ENCODE data around the gene SH3RF2. TPM values are rescaled to one million over a fixed set of nuclear protein-coding genes. Genes with fewer than 3 reads are reported as not detected.
A peak's percentile ranks its signal among the peaks of the same experiment; 100 is the strongest.

SH3RF2 gene
- total and polyA plus RNA-seq, 2 of the 13 experiments (the other 11 are each of a cell fraction or from before 2014, with no cell fraction given) = 2.6 to 3.7 TPM

- H3K9ac ChIP-seq (ENCODE audit: insufficient read depth, low read depth, low read length) = no peak overlapping the region
- no TSS peak for BruUV-seq (replicated peaks)
- no peak overlapping the region for H3K4me2 ChIP-seq (ENCODE audit: low read depth, low read length)
- WGBS (ENCODE audit: low lambda C conversion rate) = 95% methylated on average over 5 of the region's 5 CpGs
- no peak overlapping the region for H3K27ac ChIP-seq (ENCODE audit: extremely low read length, insufficient read depth, low read length)
- H4K20me1 ChIP-seq (ENCODE audit: insufficient read depth, low read length) = no peaks in the 10 kb centered on the region
- no peaks in the 10 kb centered on the region for H3K27me3 ChIP-seq (ENCODE audit: control insufficient read depth in 1 of 2, insufficient read depth in 2 of 2, low read length in 2 of 2)
- H3K4me3 ChIP-seq (replicated peaks in 1 of 3; ENCODE audit: insufficient read depth in 1 of 3, low read depth in 2 of 3, low read length in 3 of 3) = no peak overlapping the region
- FAIRE-seq (no peak), DNase-seq (ENCODE audit: low spot score) (no peak), ATAC-seq (no peak)
- ChIA-PET POLR2A (no interaction called here), CTCF (ENCODE audit: low intra/inter-chr PET ratio, low total read pairs) (no interaction called here)
- H2AFZ ChIP-seq (ENCODE audit: low read length) = no peak overlapping the region
- intact Hi-C loops (cut with micrococcal nuclease; ENCODE audit: unreplicated experiment) (no loop called here), in situ Hi-C loops (cut with HindIII; ENCODE audit: extremely low pct_ligation_motif_present, low pct_unique_long_range_greater_than_20kb) (no loop called here)
- peaks cover 2 to 6% of the 10 kb centered on the region in 2 experiments; a peak in 4 of 5 replicates for H3K36me3 ChIP-seq (replicated peaks in 1 of 2; ENCODE audit: control insufficient read depth in 1 of 2, insufficient read depth in 2 of 2, low read length in 2 of 2)
- no peaks in the 10 kb centered on the region for H3K79me2 ChIP-seq (ENCODE audit: insufficient read depth, low read length)
- no peaks in the 10 kb centered on the region for H3K9me3 ChIP-seq (ENCODE audit: low read length)
- H3K4me1 ChIP-seq (ENCODE audit: insufficient read depth, low read length) = peaks cover under 1% of the 10 kb centered on the region; the same call in 1 of the 2 replicates
- peak; percentile 47 for TF ChIP-seq MAFF (IDR thresholded peaks at IDR 0.05; ENCODE audit: low read depth, low read length)
- TF ChIP-seq, protein P1, sequence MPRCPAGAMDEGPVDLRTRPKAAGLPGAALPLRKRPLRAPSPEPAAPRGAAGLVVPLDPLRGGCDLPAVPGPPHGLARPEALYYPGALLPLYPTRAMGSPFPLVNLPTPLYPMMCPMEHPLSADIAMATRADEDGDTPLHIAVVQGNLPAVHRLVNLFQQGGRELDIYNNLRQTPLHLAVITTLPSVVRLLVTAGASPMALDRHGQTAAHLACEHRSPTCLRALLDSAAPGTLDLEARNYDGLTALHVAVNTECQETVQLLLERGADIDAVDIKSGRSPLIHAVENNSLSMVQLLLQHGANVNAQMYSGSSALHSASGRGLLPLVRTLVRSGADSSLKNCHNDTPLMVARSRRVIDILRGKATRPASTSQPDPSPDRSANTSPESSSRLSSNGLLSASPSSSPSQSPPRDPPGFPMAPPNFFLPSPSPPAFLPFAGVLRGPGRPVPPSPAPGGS (CRISPR knock-in tag; IDR thresholded peaks at IDR 0.05) = no peak
- peak; percentile 66 to 70 for TF ChIP-seq MAFK (conservative IDR thresholded peaks at IDR 0.05 in 1 of 2, IDR thresholded peaks at IDR 0.05 in 1 of 2; ENCODE audit: low read length in 2 of 2)
- no peak for TF ChIP-seq HOXD1 (CRISPR knock-in tag; IDR thresholded peaks at IDR 0.05)
- no peak for TF ChIP-seq ZNF7 (CRISPR knock-in tag; IDR thresholded peaks at IDR 0.05)
- TF ChIP-seq ZNF333 (CRISPR knock-in tag; IDR thresholded peaks at IDR 0.05; ENCODE audit: borderline replicate concordance) = no peak
- TF ChIP-seq NFE2L2 (IDR thresholded peaks at IDR 0.05; ENCODE audit: low read length) = peak; percentile 89
These were observed 65.3 kb downstream of the SH3RF2 start for GRCh38 chr5:146001544-146002190.

GRCh38 chr5:146002491-146002890, 66.1 kb downstream of the SH3RF2 start:
- Histone ChIP-seq H3K4me2 (ENCODE audit: low read depth, low read length) (no peak overlapping the region), H3K36me3 (replicated peaks in 1 of 2; ENCODE audit: control insufficient read depth in 1 of 2, insufficient read depth in 2 of 2, low read length in 2 of 2) (peaks cover 2 to 6% of the 10 kb centered on the region in 2 experiments; a peak in 4 of 5 replicates), H3K79me2 (ENCODE audit: insufficient read depth, low read length) (no peaks in the 10 kb centered on the region), H3K4me3 (replicated peaks in 1 of 3; ENCODE audit: insufficient read depth in 1 of 3, low read depth in 2 of 3, low read length in 3 of 3) (no peak overlapping the region), H3K27ac (ENCODE audit: extremely low read length, insufficient read depth, low read length) (no peak overlapping the region), H3K27me3 (ENCODE audit: control insufficient read depth in 1 of 2, insufficient read depth in 2 of 2, low read length in 2 of 2) (no peaks in the 10 kb centered on the region), H3K4me1 (ENCODE audit: insufficient read depth, low read length) (peaks cover 8% of the 10 kb centered on the region), H3K9ac (ENCODE audit: insufficient read depth, low read depth, low read length) (no peak overlapping the region), H2AFZ (ENCODE audit: low read length) (no peak overlapping the region), H4K20me1 (ENCODE audit: insufficient read depth, low read length) (no peaks in the 10 kb centered on the region), H3K9me3 (ENCODE audit: low read length) (no peaks in the 10 kb centered on the region)
- ChIA-PET POLR2A (no interaction called here), CTCF (ENCODE audit: low intra/inter-chr PET ratio, low total read pairs) (no interaction called here)
- ATAC-seq (no peak), FAIRE-seq (no peak), DNase-seq (ENCODE audit: low spot score) (no peak)
- in situ Hi-C loops (cut with HindIII; ENCODE audit: extremely low pct_ligation_motif_present, low pct_unique_long_range_greater_than_20kb) (no loop called here), intact Hi-C loops (cut with micrococcal nuclease; ENCODE audit: unreplicated experiment) (no loop called here)
- no TSS peak for BruUV-seq (replicated peaks)
- 97% methylated on average over 7 of the region's 7 CpGs for WGBS (ENCODE audit: low lambda C conversion rate)
- TF ChIP-seq ZFX (CRISPR knock-in tag; IDR thresholded peaks at IDR 0.05; ENCODE audit: low read depth) (no peak), ZNF225 (CRISPR knock-in tag; IDR thresholded peaks at IDR 0.05) (no peak), GATAD2A (CRISPR knock-in tag; IDR thresholded peaks at IDR 0.05) (no peak), ZNF260 (CRISPR knock-in tag; IDR thresholded peaks at IDR 0.05; ENCODE audit: borderline replicate concordance, low read depth) (no peak), RARA (CRISPR knock-in tag; IDR thresholded peaks at IDR 0.05) (no peak), ZNF660 (CRISPR knock-in tag; IDR thresholded peaks at IDR 0.05; ENCODE audit: borderline replicate concordance, low read depth) (no peak)
- TF ChIP-seq, protein P2, sequence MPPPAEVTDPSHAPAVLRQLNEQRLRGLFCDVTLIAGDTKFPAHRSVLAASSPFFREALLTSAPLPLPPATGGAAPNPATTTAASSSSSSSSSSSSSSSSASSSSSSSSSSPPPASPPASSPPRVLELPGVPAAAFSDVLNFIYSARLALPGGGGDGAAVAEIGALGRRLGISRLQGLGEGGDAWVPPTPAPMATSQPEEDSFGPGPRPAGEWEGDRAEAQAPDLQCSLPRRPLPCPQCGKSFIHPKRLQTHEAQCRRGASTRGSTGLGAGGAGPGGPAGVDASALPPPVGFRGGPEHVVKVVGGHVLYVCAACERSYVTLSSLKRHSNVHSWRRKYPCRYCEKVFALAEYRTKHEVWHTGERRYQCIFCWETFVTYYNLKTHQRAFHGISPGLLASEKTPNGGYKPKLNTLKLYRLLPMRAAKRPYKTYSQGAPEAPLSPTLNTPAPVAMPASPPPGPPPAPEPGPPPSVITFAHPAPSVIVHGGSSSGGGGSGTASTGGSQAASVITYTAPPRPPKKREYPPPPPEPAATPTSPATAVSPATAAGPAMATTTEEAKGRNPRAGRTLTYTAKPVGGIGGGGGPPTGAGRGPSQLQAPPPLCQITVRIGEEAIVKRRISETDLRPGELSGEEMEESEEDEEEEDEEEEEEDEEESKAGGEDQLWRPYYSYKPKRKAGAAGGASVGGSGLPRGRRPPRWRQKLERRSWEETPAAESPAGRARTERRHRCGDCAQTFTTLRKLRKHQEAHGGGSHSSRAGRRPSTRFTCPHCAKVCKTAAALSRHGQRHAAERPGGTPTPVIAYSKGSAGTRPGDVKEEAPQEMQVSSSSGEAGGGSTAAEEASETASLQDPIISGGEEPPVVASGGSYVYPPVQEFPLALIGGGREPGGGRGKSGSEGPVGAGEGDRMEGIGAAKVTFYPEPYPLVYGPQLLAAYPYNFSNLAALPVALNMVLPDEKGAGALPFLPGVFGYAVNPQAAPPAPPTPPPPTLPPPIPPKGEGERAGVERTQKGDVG (CRISPR knock-in tag; IDR thresholded peaks at IDR 0.05; ENCODE audit: borderline replicate concordance) = no peak
